Fibroblast of lung (primary cell): ENCODE measurements around the gene PIP5KL1.

ENCODE experiments used
- EZH2 ChIP-seq: IDR thresholded peaks from 2 replicates; pipeline ENCODE4 v1.5.1; 2012; ENCODE audit warnings: low read length, control low read depth, mild to moderate bottlenecking; ENCODE audit errors: missing control alignments
- TF ChIP-seq, protein P1 (sequence below), 2 donors: IDR thresholded peaks in 1 of 2; conservative IDR thresholded peaks in 1 of 2; 1 replicate in 1 of 2; 2 replicates in 1 of 2; pipeline ENCODE4 v1.5.1; 2011 to 2012; ENCODE audit warnings: low read length in 2 of 2, control low read depth in 1 of 2, inconsistent platforms in 1 of 2, low read depth in 1 of 2, mild to moderate bottlenecking in 1 of 2

DNA sequence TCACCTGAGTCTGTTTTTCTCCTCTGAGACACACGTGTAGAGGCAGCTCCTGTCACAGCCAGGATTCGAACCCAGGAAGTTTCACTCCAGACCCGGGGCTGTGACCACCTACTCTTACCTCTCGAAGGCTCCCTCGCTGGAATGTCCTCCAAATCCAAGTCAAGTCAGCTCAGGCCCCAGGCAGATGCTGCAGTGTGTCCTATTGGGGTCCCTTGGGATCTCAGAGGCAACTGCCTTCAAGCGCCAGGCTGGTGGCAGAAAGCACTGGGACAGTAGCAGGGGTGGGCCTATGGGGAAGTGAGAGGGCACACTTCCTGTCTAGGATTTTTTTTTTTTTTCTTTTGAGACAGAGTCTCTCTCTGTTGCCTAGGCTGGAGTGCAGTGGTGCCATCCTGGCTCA lies 13.0 kb downstream of the PIP5KL1 start:
- TF ChIP-seq, protein P1, sequence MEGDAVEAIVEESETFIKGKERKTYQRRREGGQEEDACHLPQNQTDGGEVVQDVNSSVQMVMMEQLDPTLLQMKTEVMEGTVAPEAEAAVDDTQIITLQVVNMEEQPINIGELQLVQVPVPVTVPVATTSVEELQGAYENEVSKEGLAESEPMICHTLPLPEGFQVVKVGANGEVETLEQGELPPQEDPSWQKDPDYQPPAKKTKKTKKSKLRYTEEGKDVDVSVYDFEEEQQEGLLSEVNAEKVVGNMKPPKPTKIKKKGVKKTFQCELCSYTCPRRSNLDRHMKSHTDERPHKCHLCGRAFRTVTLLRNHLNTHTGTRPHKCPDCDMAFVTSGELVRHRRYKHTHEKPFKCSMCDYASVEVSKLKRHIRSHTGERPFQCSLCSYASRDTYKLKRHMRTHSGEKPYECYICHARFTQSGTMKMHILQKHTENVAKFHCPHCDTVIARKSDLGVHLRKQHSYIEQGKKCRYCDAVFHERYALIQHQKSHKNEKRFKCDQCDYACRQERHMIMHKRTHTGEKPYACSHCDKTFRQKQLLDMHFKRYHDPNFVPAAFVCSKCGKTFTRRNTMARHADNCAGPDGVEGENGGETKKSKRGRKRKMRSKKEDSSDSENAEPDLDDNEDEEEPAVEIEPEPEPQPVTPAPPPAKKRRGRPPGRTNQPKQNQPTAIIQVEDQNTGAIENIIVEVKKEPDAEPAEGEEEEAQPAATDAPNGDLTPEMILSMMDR (conservative IDR thresholded peaks at IDR 0.05 in 1 of 2, IDR thresholded peaks at IDR 0.05 in 1 of 2; ENCODE audit: low read depth in 1 of 2, low read length in 2 of 2), result no peak
- TF ChIP-seq EZH2, result no peak
